ENCODE measurements around the gene ADAM33.

- TF ChIP-seq CTCF (IDR thresholded peaks at IDR 0.05; ENCODE audit: low read depth, low read length, missing input control): no peak
- TF ChIP-seq ATF3 (IDR thresholded peaks at IDR 0.05): no peak
Observed at GRCh38 chr20:3621111-3621510, 60.7 kb downstream of the ADAM33 start.
